Measurements from ENCODE around the gene DIRAS2. TPM values are rescaled to one million over a fixed set of nuclear protein-coding genes. Genes with fewer than 3 reads are reported as not detected.

The DIRAS2 gene
- polyA plus RNA-seq, 1 experiment: not detected

DNA sequence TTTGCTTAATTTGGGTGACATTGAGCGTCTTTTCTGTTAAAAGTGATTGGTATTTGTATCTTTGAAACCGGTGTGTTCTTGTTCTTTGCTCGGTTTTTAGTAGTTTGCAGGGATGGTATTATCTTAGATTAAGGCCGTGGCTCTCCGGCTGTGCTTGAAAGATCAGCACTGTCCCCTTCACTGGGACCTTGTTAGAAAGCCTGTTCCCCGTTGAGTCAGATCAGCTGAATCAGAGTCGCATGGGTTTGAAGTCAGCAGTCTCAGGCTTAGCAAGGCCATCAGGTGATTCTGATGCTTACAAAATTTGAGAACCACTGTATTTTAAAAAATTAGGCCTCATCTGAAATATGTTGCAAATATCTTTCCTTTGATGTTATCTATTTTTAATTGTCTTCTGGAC, 5.0 kb downstream of the DIRAS2 start:
- DNase-seq (ENCODE audit: low read depth, low spot score): no peak
- ChIA-PET POLR2A (no interaction called here), CTCF (no interaction called here)
- H3K4me3 ChIP-seq (ENCODE audit: low read depth, low read length): no peak overlapping the region
- peaks cover 5% of the 10 kb centered on the region for H3K27me3 ChIP-seq (ENCODE audit: control insufficient read depth, insufficient read depth, low read length)
- H3K9me3 ChIP-seq (ENCODE audit: control insufficient read depth, insufficient read depth, low read length): no peaks in the 10 kb centered on the region
- H3K27ac ChIP-seq (ENCODE audit: low read depth, low read length): no peak overlapping the region
- TF ChIP-seq, protein P1, sequence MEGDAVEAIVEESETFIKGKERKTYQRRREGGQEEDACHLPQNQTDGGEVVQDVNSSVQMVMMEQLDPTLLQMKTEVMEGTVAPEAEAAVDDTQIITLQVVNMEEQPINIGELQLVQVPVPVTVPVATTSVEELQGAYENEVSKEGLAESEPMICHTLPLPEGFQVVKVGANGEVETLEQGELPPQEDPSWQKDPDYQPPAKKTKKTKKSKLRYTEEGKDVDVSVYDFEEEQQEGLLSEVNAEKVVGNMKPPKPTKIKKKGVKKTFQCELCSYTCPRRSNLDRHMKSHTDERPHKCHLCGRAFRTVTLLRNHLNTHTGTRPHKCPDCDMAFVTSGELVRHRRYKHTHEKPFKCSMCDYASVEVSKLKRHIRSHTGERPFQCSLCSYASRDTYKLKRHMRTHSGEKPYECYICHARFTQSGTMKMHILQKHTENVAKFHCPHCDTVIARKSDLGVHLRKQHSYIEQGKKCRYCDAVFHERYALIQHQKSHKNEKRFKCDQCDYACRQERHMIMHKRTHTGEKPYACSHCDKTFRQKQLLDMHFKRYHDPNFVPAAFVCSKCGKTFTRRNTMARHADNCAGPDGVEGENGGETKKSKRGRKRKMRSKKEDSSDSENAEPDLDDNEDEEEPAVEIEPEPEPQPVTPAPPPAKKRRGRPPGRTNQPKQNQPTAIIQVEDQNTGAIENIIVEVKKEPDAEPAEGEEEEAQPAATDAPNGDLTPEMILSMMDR (IDR thresholded peaks at IDR 0.05; ENCODE audit: low read depth, low read length): no peak

DNA sequence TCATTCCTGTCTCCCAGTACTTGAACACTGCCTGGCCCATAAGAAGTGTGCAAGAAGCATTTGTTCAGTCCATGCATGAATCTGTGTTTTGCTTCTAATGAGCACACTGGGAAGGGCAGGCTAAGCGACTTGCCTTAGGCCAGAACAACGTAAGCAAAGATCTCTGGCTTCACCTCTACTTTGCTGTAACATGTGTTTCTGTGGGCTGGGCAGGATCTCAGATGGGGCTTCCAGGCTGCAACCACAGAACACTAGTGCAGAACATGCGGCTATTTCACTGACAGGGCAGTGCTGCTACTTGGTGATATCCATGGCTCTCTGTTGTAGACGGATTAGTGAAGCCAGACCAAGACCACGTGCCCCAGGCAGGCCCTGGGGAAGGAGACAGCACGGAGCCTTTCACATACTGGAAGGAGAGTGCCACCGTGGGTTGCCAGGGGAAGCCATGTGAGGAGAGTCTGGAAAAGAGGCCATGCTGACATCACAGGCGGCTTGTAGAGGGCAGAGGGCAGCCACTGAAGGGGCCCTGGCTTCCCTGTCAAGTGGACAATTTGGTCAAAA, 9.9 kb downstream of the DIRAS2 start:
- ChIA-PET POLR2A (no interaction called here), CTCF (no interaction called here)
- TF ChIP-seq, protein P1 (IDR thresholded peaks at IDR 0.05; ENCODE audit: low read depth, low read length): no peak

DNA sequence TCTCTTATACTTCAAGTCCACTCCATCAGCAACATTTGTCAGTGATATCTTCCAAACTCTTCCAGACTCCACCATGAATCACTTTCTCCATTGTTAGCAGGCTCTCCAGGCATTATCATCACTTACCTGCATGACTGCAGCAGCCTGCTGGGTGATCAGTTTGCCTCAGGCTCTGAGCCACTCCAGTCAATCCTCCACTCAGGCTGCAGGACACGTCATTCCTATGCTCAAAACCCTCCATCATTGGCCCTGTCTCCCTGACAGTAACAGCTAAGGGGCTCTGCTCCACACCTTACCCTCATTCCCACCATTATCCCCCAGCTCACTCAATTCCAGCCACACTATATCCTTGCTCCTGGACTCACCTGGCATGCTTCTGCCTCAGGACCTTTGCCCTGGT, 10.7 kb downstream of the DIRAS2 start:
- CTCF ChIA-PET: no interaction called here
- no peak overlapping the region for H3K27ac ChIP-seq (ENCODE audit: low read depth, low read length)
- TF ChIP-seq, protein P1 (IDR thresholded peaks at IDR 0.05; ENCODE audit: low read depth, low read length): no peak
- POLR2A ChIA-PET: no interaction called here
- H3K4me3 ChIP-seq (ENCODE audit: low read depth, low read length): no peak overlapping the region
- DNase-seq (ENCODE audit: low read depth, low spot score): no peak
- no peaks in the 10 kb centered on the region for H3K27me3 ChIP-seq (ENCODE audit: control insufficient read depth, insufficient read depth, low read length)
- no peaks in the 10 kb centered on the region for H3K9me3 ChIP-seq (ENCODE audit: control insufficient read depth, insufficient read depth, low read length)

More for the DNA sequence above, 9.9 kb downstream of the DIRAS2 start:
- Histone ChIP-seq H3K27me3 (ENCODE audit: control insufficient read depth, insufficient read depth, low read length) (no peaks in the 10 kb centered on the region), H3K4me3 (ENCODE audit: low read depth, low read length) (no peak overlapping the region), H3K9me3 (ENCODE audit: control insufficient read depth, insufficient read depth, low read length) (no peaks in the 10 kb centered on the region), H3K27ac (ENCODE audit: low read depth, low read length) (no peak overlapping the region)
- no peak for DNase-seq (ENCODE audit: low read depth, low spot score)

DNA sequence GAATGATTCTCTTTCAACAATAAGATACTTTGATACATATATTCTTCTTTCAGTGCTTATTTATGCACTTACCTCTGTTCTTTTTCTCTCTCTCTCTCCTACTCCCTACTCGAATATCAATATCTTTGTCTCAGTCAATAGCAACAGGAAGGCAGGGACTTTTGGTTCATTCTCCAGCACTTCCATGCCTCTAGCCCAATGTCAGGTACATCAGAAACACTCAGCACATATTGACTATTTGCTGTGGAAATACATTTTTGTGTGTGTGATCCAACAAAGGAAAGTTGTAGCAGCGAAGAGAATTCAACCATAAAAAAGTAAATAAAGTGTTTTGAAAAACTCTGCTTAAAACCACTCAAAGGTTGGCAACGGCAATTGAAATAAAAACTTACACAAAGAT, 12.6 kb downstream of the DIRAS2 start:
- TF ChIP-seq, protein P1 (IDR thresholded peaks at IDR 0.05; ENCODE audit: low read depth, low read length): no peak
- Histone ChIP-seq H3K27me3 (ENCODE audit: control insufficient read depth, insufficient read depth, low read length) (no peaks in the 10 kb centered on the region), H3K27ac (ENCODE audit: low read depth, low read length) (no peak overlapping the region), H3K9me3 (ENCODE audit: control insufficient read depth, insufficient read depth, low read length) (no peaks in the 10 kb centered on the region), H3K4me3 (ENCODE audit: low read depth, low read length) (no peak overlapping the region)
- ChIA-PET CTCF (no interaction called here), POLR2A (no interaction called here)
- no peak for DNase-seq (ENCODE audit: low read depth, low spot score)

DNA sequence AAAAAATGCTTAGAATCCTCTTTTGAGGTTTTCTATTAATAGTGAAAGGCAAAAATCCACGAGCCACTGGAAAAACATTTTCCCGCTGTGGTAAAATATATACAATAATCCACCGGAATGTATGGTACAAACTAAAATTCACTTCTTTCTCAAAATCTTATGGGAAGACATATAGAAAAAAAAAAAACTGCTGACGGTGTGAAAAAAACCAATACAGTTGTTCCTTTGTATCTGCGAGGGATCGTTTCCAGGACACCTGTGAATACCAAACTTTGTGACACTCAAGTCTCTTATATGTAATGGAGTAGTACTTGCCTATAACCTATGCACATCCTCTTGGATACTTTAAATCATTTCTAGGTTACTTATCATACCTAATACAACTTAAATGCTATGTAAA, 13.3 kb downstream of the DIRAS2 start:
- ChIA-PET CTCF (no interaction called here), POLR2A (no interaction called here)
- Histone ChIP-seq H3K27me3 (ENCODE audit: control insufficient read depth, insufficient read depth, low read length) (no peaks in the 10 kb centered on the region), H3K9me3 (ENCODE audit: control insufficient read depth, insufficient read depth, low read length) (no peaks in the 10 kb centered on the region), H3K4me3 (ENCODE audit: low read depth, low read length) (no peak overlapping the region), H3K27ac (ENCODE audit: low read depth, low read length) (no peak overlapping the region)
- no peak for DNase-seq (ENCODE audit: low read depth, low spot score)
- TF ChIP-seq, protein P1 (IDR thresholded peaks at IDR 0.05; ENCODE audit: low read depth, low read length): no peak

Data from AG04450 (cell line).